HFF-Myc (cell line): ENCODE data around the gene HYDIN.
A peak's percentile ranks its signal among the peaks of the same experiment; 100 is the strongest.

Experiments
- DNase-seq: peaks from one replicate; pipeline ENCODE4 v3.0.0-alpha.2; 2011; ENCODE audit warnings: low read depth; ENCODE audit errors: extremely low read depth
- H3K4me3 ChIP-seq: replicated peaks from 2 replicates; pipeline ENCODE4 v1.5.1; 2011; ENCODE audit warnings: low read depth, mild to moderate bottlenecking, control low read depth, low read length
- TF ChIP-seq, protein P1 (sequence below): IDR thresholded peaks from 2 replicates; pipeline ENCODE4 v1.5.1; 2012; ENCODE audit warnings: mild to moderate bottlenecking, low read depth, low read length, control low read depth; ENCODE audit errors: missing control alignments

The HYDIN gene

DNA sequence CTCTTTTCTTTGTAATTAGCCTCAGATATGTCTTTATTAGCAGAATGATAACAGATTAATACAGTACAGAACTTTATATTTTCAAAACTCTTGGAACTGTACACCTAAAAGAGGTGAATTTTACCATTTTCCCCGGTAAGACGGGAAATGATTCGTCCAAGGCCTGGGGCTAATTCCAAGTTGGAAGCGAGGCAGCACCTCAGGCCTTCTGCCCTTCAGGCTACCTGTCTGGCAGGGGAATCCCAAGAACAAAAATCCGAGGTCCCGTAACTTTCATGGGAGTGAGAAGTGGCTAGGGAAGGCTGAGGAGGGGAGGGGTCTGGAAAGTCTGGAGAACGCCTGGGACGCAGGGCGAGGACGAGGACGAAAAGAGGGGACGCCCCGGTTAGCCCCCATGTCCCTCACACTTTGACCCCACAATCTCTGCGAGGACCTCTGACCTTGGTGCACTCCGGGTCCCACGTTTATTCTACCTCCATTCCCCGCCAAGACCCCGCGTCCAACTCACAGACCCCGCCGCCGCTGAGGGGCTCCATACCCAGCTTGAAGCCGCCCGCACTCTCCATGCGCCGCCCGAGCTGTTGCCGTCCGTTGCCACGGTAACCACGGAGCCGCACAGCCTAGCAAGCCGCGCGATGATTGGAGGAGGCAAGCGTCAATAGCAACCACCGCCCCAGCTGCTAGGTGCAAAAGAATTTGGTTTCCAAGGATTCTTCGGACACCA, at the start of gene HYDIN:
Gene HYDIN (minus strand): TSS at position 601 of the 724 bp plus-strand sequence. CDS start 43,827 bp downstream, outside the sequence.
- DNase-seq = peak; percentile 29
- TF ChIP-seq, protein P1, sequence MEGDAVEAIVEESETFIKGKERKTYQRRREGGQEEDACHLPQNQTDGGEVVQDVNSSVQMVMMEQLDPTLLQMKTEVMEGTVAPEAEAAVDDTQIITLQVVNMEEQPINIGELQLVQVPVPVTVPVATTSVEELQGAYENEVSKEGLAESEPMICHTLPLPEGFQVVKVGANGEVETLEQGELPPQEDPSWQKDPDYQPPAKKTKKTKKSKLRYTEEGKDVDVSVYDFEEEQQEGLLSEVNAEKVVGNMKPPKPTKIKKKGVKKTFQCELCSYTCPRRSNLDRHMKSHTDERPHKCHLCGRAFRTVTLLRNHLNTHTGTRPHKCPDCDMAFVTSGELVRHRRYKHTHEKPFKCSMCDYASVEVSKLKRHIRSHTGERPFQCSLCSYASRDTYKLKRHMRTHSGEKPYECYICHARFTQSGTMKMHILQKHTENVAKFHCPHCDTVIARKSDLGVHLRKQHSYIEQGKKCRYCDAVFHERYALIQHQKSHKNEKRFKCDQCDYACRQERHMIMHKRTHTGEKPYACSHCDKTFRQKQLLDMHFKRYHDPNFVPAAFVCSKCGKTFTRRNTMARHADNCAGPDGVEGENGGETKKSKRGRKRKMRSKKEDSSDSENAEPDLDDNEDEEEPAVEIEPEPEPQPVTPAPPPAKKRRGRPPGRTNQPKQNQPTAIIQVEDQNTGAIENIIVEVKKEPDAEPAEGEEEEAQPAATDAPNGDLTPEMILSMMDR = no peak
- peak within 1 kb of the TSS; percentile 28 for H3K4me3 ChIP-seq

DNA sequence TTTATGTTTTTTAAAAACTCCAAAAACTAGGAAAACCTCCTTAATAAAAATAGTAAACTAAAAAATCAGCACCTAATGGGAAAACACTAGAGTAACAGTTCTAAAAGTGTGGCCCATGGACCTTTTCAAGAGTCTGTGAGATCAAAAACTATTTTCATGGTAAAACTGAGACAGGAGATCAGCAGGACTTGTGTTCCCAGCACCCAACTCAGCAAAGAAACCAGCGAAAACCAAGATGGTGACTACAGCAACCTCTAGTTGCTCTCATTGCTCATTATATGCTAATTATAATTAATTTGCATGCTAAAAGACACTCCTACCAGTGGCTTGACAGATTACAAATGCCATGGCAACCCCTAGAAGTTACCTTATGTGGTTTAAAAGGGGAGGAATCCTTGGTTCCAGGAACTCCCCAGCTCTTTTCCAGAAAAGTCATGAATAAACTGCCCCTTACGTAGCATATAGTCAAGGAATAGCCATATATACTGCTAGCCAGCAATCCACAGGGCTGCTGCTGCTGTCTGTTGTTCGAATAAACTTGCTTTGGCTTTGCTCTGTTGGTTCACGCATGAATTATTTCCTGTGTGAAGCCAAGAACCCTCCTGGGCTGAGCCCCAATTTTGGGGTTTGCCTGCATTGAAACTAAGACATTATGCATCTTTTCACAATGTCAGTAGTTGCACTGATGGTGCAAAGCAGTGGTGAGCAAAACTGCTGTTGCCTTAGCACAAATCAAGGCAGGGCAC, 46.2 kb upstream of the HYDIN start:
- TF ChIP-seq, protein P1 = no peak
- DNase-seq = no peak
- no peak overlapping the region for H3K4me3 ChIP-seq

DNA sequence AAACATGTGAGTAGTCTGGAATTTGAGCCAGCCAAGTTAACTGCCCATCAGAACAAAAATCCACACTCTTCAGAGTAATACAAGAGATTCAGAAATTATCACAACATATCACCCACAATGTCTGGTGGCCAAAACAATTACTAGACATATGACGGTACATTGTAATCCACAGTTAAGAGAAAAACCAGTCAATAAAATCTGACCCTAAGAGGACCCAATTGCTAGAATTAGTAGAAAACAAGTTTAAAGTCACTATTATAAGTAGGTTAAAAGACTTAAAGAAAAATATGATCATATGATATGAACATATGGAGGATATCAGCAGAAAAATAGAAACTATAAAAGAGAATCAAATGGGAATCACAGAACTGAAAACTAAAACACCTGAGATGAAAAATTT, 42.9 kb upstream of the HYDIN start:
- no peak for DNase-seq
- TF ChIP-seq, protein P1 = no peak
- H3K4me3 ChIP-seq = no peak overlapping the region

DNA sequence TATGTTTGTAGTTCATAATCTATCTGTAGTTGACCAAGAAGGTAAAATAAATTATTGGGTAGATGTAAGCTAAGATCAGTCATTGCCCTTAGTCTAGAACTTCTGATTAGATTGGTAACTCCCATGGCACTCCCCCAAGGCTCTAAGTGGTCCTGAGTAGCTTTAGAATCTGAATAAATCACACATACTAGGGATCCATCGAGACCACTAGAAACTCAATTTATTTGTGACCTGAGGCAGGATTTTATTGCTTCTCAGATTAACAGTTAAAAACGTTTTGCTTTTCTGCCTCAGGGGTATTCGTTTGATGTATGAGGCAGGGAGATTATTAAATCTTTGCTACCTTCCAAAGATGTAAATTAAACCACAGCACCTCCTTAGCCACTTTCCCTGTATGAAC, 33.8 kb upstream of the HYDIN start:
- H3K4me3 ChIP-seq = no peak overlapping the region
- TF ChIP-seq, protein P1 = no peak
- no peak for DNase-seq

DNA sequence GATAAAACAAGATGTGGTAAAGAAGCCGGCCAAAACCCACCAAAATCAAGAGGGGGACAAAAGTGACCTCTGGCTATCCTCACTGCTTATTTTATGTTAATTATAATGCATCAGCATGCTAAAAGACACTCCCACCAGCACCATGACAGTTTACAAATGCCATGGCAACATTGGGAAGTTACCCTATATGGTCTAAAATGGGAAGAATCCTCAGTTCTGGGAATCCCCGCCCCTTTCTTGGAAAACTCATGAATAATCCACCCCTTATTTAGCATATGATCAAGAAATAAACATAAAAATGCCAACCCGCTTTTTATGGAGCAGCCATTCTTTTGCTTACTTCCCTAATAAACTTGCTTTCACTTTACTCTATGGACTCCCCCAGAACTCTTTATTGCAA, 33.1 kb upstream of the HYDIN start:
- no peak overlapping the region for H3K4me3 ChIP-seq
- TF ChIP-seq, protein P1 = no peak

GRCh38 chr16:71262391-71262790, 31.9 kb upstream of the HYDIN start:
- H3K4me3 ChIP-seq = no peak overlapping the region
- TF ChIP-seq, protein P1 = no peak
- DNase-seq = no peak

More for the DNA sequence above, 33.1 kb upstream of the HYDIN start:
- no peak for DNase-seq
